OCI-LY3 (cell line): ENCODE results near the gene CD46.

ENCODE experiments used
- H2AFZ ChIP-seq: fragments of 200-600, 300-600 bp; shearing (Covaris generic); 2 replicates; pipeline ENCODE4 v1.6.0; 2014; ENCODE audit warnings: antibody characterized with exemption, low read depth, low read length
- H3K27ac ChIP-seq: fragments of 200-600, 300-600 bp; sonication (generic); 2 replicates; pipeline ENCODE4 v1.5.1; 2014; ENCODE audit warnings: mild to moderate bottlenecking, low read length, moderate library complexity, mixed read lengths
- H3K27me3 ChIP-seq: fragments of 200-600, 300-600 bp; sonication (generic); 2 replicates; pipeline ENCODE4 v1.6.1; 2014; ENCODE audit warnings: low read depth, low read length, mixed read lengths
- H3K36me3 ChIP-seq: fragments of 200-600, 300-600 bp; sonication (generic); replicated peaks from 2 replicates; pipeline ENCODE3; 2014; ENCODE audit warnings: low read depth, low read length, mixed read lengths
- H3K4me1 ChIP-seq: fragments of 300-600, 200-600 bp; sonication (generic); 2 replicates; pipeline ENCODE4 v1.6.1; 2014; ENCODE audit warnings: low read length, mixed read lengths
- H3K4me2 ChIP-seq: fragments of 200-600, 300-600 bp; sonication (generic); 2 replicates; pipeline ENCODE4 v1.6.1; 2014; ENCODE audit warnings: low read length, mixed read lengths
- H3K4me3 ChIP-seq: fragments of 300-600, 200-600 bp; sonication (generic); 2 replicates; pipeline ENCODE4 v1.5.1; 2014; ENCODE audit warnings: antibody characterized with exemption, mild to moderate bottlenecking, low read length, moderate library complexity
- H3K79me2 ChIP-seq: fragments of 300-600, 200-600 bp; shearing (Covaris generic); 2 replicates; pipeline ENCODE4 v1.6.1; 2014; ENCODE audit warnings: mild to moderate bottlenecking, low read length, mixed read lengths
- H3K9ac ChIP-seq: fragments of 300-600, 200-600 bp; shearing (Covaris generic); 2 replicates; pipeline ENCODE4 v1.6.0; 2014; ENCODE audit warnings: mild to moderate bottlenecking, low read length, moderate library complexity
- H3K9me3 ChIP-seq: fragments of 200-600, 300-600 bp; shearing (Covaris generic); 2 replicates; pipeline ENCODE4 v1.6.1; 2014; ENCODE audit warnings: low read length, mixed read lengths; ENCODE audit not compliant: insufficient read depth
- H4K20me1 ChIP-seq: fragments of 200-600, 300-600 bp; sonication (generic); 2 replicates; pipeline ENCODE4 v1.6.1; 2016; ENCODE audit warnings: low read length, mixed read lengths; ENCODE audit not compliant: insufficient read depth
- CTCF ChIP-seq: fragments of 200-600, 300-600 bp; sonication (generic); IDR thresholded peaks from 2 replicates; pipeline ENCODE4 v1.5.1; 2014; ENCODE audit warnings: antibody characterized with exemption, low read length, low read depth
- EZH2phosphoT487 ChIP-seq: fragments of 200-600 bp; shearing (Covaris generic); IDR thresholded peaks from 2 replicates; pipeline ENCODE4 v1.6.1; 2018; ENCODE audit warnings: antibody characterized with exemption, mixed run types, low read depth

CD46 gene

GRCh38 chr1:207822124-207822601 is 70.3 kb downstream of the CD46 start:
- Histone ChIP-seq H3K27me3 (no peaks in the 10 kb centered on the region), H3K4me3 (peak overlapping the region; percentile 86), H3K36me3 (peaks cover 49% of the 10 kb centered on the region), H4K20me1 (peaks cover 48% of the 10 kb centered on the region), H2AFZ (no peak overlapping the region), H3K9ac (peak overlapping the region; percentile 96), H3K4me2 (peak overlapping the region; percentile 88), H3K27ac (peak overlapping the region; percentile 96), H3K79me2 (peaks cover 85% of the 10 kb centered on the region), H3K9me3 (no peaks in the 10 kb centered on the region), H3K4me1 (peaks cover 43% of the 10 kb centered on the region)
- TF ChIP-seq EZH2phosphoT487, result no peak
- no peak for TF ChIP-seq CTCF

- no peak for TF ChIP-seq CTCF
- TF ChIP-seq EZH2phosphoT487, result no peak
- peak overlapping the region; percentile 86 for H3K4me3 ChIP-seq
- no peak overlapping the region for H2AFZ ChIP-seq
- peaks cover 42% of the 10 kb centered on the region for H3K36me3 ChIP-seq
- peak overlapping the region; percentile 91 for H3K4me2 ChIP-seq
- H3K9ac ChIP-seq, result peak overlapping the region; percentile 96
- H3K27me3 ChIP-seq, result no peaks in the 10 kb centered on the region
- peaks cover 49% of the 10 kb centered on the region for H3K4me1 ChIP-seq
- peaks cover 85% of the 10 kb centered on the region for H3K79me2 ChIP-seq
- peaks cover 41% of the 10 kb centered on the region for H4K20me1 ChIP-seq
- H3K27ac ChIP-seq, result peak overlapping the region; percentile 96
- H3K9me3 ChIP-seq, result no peaks in the 10 kb centered on the region
Measured at GRCh38 chr1:207822602-207823451, 71.0 kb downstream of the CD46 start.

GRCh38 chr1:207823531-207823879 is 71.7 kb downstream of the CD46 start:
- Histone ChIP-seq H3K36me3 (peaks cover 38% of the 10 kb centered on the region), H3K79me2 (peaks cover 84% of the 10 kb centered on the region), H3K9ac (peak overlapping the region; percentile 95), H3K4me1 (peaks cover 56% of the 10 kb centered on the region), H3K27me3 (no peaks in the 10 kb centered on the region), H2AFZ (no peak overlapping the region), H3K4me2 (peak overlapping the region; percentile 91), H3K4me3 (peak overlapping the region; percentile 86), H3K27ac (peak overlapping the region; percentile 96), H4K20me1 (peaks cover 36% of the 10 kb centered on the region), H3K9me3 (no peaks in the 10 kb centered on the region)
- TF ChIP-seq EZH2phosphoT487 (no peak), CTCF (no peak)

- H3K4me2 ChIP-seq, result peak overlapping the region; percentile 91
- H2AFZ ChIP-seq, result no peak overlapping the region
- H3K79me2 ChIP-seq, result peaks cover 79% of the 10 kb centered on the region
- TF ChIP-seq CTCF (peak; percentile 51), EZH2phosphoT487 (no peak)
- peaks cover 61% of the 10 kb centered on the region for H3K4me1 ChIP-seq
- no peaks in the 10 kb centered on the region for H3K9me3 ChIP-seq
- H4K20me1 ChIP-seq, result peaks cover 31% of the 10 kb centered on the region
- H3K27ac ChIP-seq, result peak overlapping the region; percentile 96
- peak overlapping the region; percentile 95 for H3K9ac ChIP-seq
- H3K4me3 ChIP-seq, result peak overlapping the region; percentile 86
- H3K36me3 ChIP-seq, result peaks cover 33% of the 10 kb centered on the region
- H3K27me3 ChIP-seq, result no peaks in the 10 kb centered on the region
Measured at GRCh38 chr1:207823880-207824566, 72.2 kb downstream of the CD46 start.
